GM12878 (cell line): ENCODE results near the gene PRKCE. TPM values are rescaled to one million over a fixed set of nuclear protein-coding genes. Genes with fewer than 3 reads are reported as not detected.

ENCODE experiments used
- ASH2L ChIP-seq: fragments of 300-600, 200-600 bp; sonication (generic); IDR thresholded peaks from 2 replicates; pipeline ENCODE4 v1.6.1; 2017; ENCODE audit warnings: low read depth, mild to moderate bottlenecking, borderline replicate concordance
- BHLHE40 ChIP-seq, 2 experiments: fragments of 450-650 bp in 1 of 2; IDR thresholded peaks; 2 replicates each; pipeline ENCODE4 v1.6.1; 2011 to 2017; ENCODE audit warnings: low read depth in 2 of 2, borderline replicate concordance in 1 of 2, improper control_type of control experiment in 1 of 2, low read length in 1 of 2, mild to moderate bottlenecking in 1 of 2
- CHD1 ChIP-seq: IDR thresholded peaks from 2 replicates; pipeline ENCODE4 v1.6.1; 2012; ENCODE audit warnings: low read depth, low read length, improper control_type of control experiment
- CREB1 ChIP-seq: IDR thresholded peaks from 2 replicates; pipeline ENCODE4 v1.6.1; 2012; ENCODE audit warnings: low read depth, mild to moderate bottlenecking, inconsistent platforms
- GABPA ChIP-seq: IDR thresholded peaks from 2 replicates; pipeline ENCODE4 v1.6.1; 2014; ENCODE audit warnings: antibody characterized with exemption, low read depth, mild to moderate bottlenecking, inconsistent platforms
- JUNB ChIP-seq: IDR thresholded peaks from 2 replicates; pipeline ENCODE4 v1.6.1; 2016; ENCODE audit warnings: antibody characterized with exemption, mild to moderate bottlenecking
- NFXL1 ChIP-seq: fragments of 450-650 bp; IDR thresholded peaks from 2 replicates; pipeline ENCODE4 v1.6.1; 2017; ENCODE audit warnings: antibody characterized with exemption, mild to moderate bottlenecking, borderline replicate concordance
- NRF1 ChIP-seq: conservative IDR thresholded peaks from 2 replicates; pipeline ENCODE4 v1.6.1; 2011; ENCODE audit warnings: mild to moderate bottlenecking, low read depth, low read length, improper control_type of control experiment
- POLR2AphosphoS2 ChIP-seq: IDR thresholded peaks from 2 replicates; pipeline ENCODE4 v1.6.1; 2011; ENCODE audit warnings: low read depth, mild to moderate bottlenecking, low read length, improper control_type of control experiment, moderate library complexity
- POLR2AphosphoS5 ChIP-seq: IDR thresholded peaks from 2 replicates; pipeline ENCODE4 v1.6.1; 2011; ENCODE audit warnings: mild to moderate bottlenecking, low read length, inconsistent platforms
- POU2F2 ChIP-seq: IDR thresholded peaks from 3 replicates; pipeline ENCODE4 v1.6.1; 2011; ENCODE audit warnings: low read depth, mild to moderate bottlenecking, low read length, borderline replicate concordance
- SMARCA5 ChIP-seq: fragments of 450-650 bp; IDR thresholded peaks from 2 replicates; pipeline ENCODE4 v1.6.1; 2017; ENCODE audit warnings: mild to moderate bottlenecking
- SMC3 ChIP-seq: IDR thresholded peaks from 2 replicates; pipeline ENCODE4 v1.6.1; 2011; ENCODE audit warnings: low read length, improper control_type of control experiment, borderline replicate concordance
- SRF ChIP-seq, 2 experiments: IDR thresholded peaks; 2 replicates each; pipeline ENCODE4 v1.6.1; 2011; ENCODE audit warnings: low read depth in 2 of 2, low read length in 2 of 2, mild to moderate bottlenecking in 1 of 2, moderate library complexity in 1 of 2
- SUPT20H ChIP-seq: IDR thresholded peaks from 2 replicates; pipeline ENCODE4 v1.6.1; 2011; ENCODE audit warnings: low read depth, mild to moderate bottlenecking, low read length, moderate library complexity, borderline replicate concordance; ENCODE audit not compliant: control insufficient read depth
- TAF1 ChIP-seq: IDR thresholded peaks from 2 replicates; pipeline ENCODE4 v1.6.1; 2011; ENCODE audit warnings: mild to moderate bottlenecking, low read depth, low read length, borderline replicate concordance
- TCF12 ChIP-seq: IDR thresholded peaks from 2 replicates; pipeline ENCODE4 v1.6.1; 2011; ENCODE audit warnings: low read depth, mild to moderate bottlenecking, low read length
- WRNIP1 ChIP-seq: IDR thresholded peaks from 2 replicates; pipeline ENCODE4 v1.6.1; 2011; ENCODE audit warnings: low read depth, low read length, improper control_type of control experiment, borderline replicate concordance
- YY1 ChIP-seq: IDR thresholded peaks from 2 replicates; pipeline ENCODE4 v1.6.1; 2011; ENCODE audit warnings: low read depth, mild to moderate bottlenecking, low read length
- polyA plus RNA-seq, 11 experiments: library from polyadenylated mRNA; depleted of rRNA in 4 of 11; unstranded in 6 of 11; stranded (reverse) in 5 of 11; fragments of >200 nt; fragmentation: Nextera tagmentation in 4 of 11; fragmentation: Illumina TruSeq in 1 of 11; extraction: Ambion mirVana in 4 of 11; extraction: Trizol in 1 of 11; gene quantifications; 1 replicate in 1 of 11; 2 replicates in 10 of 11; pipeline versions ENCODE4 v1.2.1 to v1.2.3, GENCODE V29; 2011 to 2016; ENCODE audit warnings: inconsistent platforms in 2 of 11, missing spikeins in 2 of 11, low read depth in 1 of 11
- total RNA-seq, 4 experiments: library from RNA; depleted of rRNA in 3 of 4; stranded (reverse); fragments of >200 nt in 3 of 4; fragmentation: Illumina TruSeq in 1 of 4; extraction: Trizol in 1 of 4; gene quantifications; 2 replicates each; pipeline versions ENCODE4 v1.2.1 to v1.2.3, GENCODE V29; 2013 to 2021
- TF ChIP-seq, protein P1 (sequence below): fragments of 450-650 bp; IDR thresholded peaks from 2 replicates; pipeline ENCODE4 v1.6.1; 2016; ENCODE audit warnings: mild to moderate bottlenecking
- TF ChIP-seq, protein P2 (sequence below): fragments of 450-650 bp; IDR thresholded peaks from 2 replicates; pipeline ENCODE4 v1.6.1; 2018; ENCODE audit warnings: borderline replicate concordance, mild to moderate bottlenecking; ENCODE audit not compliant: partially characterized antibody
- TF ChIP-seq, protein P3 (sequence below): fragments of 450-650 bp; IDR thresholded peaks from 2 replicates; pipeline ENCODE4 v1.6.1; 2017; ENCODE audit warnings: low read depth, mild to moderate bottlenecking, moderate library complexity
- TF ChIP-seq, protein P4 (sequence below): fragments of 450-650 bp; conservative IDR thresholded peaks from 2 replicates; pipeline ENCODE4 v1.6.1; 2017; ENCODE audit warnings: mild to moderate bottlenecking, moderate library complexity

Gene PRKCE
- total and polyA plus RNA-seq, 10 of the 15 experiments (the other 5 are each of a cell fraction or from before 2014, with no cell fraction given) = 2.6 to 28.2 (median 11.3) TPM

DNA sequence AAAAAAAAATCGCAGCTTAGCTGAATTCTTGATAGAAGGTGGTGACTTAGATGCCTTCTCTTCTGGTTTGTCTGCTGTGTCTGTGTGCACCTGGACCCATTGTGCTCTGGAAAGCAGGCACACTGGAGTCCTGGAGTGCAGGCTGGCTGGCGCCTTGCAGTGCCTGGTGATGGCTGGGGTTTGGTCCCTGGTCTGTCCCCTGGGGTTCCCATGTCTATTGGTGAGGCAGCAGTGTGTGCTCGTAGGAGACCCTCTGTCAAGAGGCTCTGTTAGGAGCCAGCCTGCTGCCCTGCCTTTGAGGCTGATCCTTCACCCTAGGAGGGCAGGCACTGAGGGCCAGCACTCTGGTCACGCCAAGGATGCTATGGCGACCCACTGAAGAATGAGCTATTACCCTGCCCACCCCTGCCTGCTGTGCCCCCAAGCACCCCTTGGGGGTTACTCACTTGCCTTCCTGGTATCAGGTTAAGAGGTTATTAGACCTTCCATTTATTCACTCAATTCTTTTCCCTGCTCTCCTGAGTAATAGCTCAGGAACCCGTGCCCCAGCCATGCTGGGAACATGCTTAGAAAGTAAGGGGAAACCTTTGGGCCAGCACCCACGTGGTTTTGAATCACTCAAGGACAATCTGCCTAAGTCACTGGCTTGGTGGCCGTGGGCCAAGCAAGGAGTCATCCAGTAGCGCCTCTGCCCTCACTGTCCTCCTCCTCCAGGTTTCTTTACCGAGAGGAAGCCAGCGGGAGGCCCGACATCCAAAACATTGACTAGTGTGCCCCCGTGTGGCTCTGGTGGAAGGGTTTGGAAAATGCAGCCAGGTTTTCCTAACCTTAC lies 284.5 kb downstream of the PRKCE start (continued):
- TF ChIP-seq BHLHE40 (IDR thresholded peaks at IDR 0.05; ENCODE audit: borderline replicate concordance in 1 of 2, low read depth in 2 of 2, low read length in 1 of 2) (peak in 1 of 2 experiments; percentile 7; a peak in 1 of 4 replicates), SRF (IDR thresholded peaks at IDR 0.05; ENCODE audit: low read depth in 2 of 2, low read length in 2 of 2) (no peak), SMARCA5 (peak; percentile 25; the same call in 1 of the 2 replicates), YY1 (0 out of 2 replicates have a peak, but pooled peaks have one; percentile 69), TAF1 (no peak), POU2F2 (no peak), JUNB (no peak), SUPT20H (no peak), GABPA (no peak), NFXL1 (no peak), ASH2L (no peak), CREB1 (peak; percentile 27; the same call in 1 of the 2 replicates), SMC3 (peak; percentile 95), TCF12 (no peak), NRF1 (no peak), WRNIP1 (0 out of 2 replicates have a peak, but pooled peaks have one; percentile 76), CHD1 (no peak), POLR2AphosphoS2 (no peak), POLR2AphosphoS5 (no peak)
- TF ChIP-seq, protein P1, sequence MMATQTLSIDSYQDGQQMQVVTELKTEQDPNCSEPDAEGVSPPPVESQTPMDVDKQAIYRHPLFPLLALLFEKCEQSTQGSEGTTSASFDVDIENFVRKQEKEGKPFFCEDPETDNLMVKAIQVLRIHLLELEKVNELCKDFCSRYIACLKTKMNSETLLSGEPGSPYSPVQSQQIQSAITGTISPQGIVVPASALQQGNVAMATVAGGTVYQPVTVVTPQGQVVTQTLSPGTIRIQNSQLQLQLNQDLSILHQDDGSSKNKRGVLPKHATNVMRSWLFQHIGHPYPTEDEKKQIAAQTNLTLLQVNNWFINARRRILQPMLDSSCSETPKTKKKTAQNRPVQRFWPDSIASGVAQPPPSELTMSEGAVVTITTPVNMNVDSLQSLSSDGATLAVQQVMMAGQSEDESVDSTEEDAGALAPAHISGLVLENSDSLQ = no peak
- TF ChIP-seq, protein P2, sequence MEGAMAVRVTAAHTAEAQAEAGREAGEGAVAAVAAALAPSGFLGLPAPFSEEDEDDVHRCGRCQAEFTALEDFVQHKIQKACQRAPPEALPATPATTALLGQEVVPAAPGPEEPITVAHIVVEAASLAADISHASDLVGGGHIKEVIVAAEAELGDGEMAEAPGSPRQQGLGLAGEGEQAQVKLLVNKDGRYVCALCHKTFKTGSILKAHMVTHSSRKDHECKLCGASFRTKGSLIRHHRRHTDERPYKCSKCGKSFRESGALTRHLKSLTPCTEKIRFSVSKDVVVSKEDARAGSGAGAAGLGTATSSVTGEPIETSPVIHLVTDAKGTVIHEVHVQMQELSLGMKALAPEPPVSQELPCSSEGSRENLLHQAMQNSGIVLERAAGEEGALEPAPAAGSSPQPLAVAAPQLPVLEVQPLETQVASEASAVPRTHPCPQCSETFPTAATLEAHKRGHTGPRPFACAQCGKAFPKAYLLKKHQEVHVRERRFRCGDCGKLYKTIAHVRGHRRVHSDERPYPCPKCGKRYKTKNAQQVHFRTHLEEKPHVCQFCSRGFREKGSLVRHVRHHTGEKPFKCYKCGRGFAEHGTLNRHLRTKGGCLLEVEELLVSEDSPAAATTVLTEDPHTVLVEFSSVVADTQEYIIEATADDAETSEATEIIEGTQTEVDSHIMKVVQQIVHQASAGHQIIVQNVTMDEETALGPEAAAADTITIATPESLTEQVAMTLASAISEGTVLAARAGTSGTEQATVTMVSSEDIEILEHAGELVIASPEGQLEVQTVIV = no peak
- TF ChIP-seq, protein P3, sequence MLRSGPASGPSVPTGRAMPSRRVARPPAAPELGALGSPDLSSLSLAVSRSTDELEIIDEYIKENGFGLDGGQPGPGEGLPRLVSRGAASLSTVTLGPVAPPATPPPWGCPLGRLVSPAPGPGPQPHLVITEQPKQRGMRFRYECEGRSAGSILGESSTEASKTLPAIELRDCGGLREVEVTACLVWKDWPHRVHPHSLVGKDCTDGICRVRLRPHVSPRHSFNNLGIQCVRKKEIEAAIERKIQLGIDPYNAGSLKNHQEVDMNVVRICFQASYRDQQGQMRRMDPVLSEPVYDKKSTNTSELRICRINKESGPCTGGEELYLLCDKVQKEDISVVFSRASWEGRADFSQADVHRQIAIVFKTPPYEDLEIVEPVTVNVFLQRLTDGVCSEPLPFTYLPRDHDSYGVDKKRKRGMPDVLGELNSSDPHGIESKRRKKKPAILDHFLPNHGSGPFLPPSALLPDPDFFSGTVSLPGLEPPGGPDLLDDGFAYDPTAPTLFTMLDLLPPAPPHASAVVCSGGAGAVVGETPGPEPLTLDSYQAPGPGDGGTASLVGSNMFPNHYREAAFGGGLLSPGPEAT = peak; percentile 46
- TF ChIP-seq, protein P4, sequence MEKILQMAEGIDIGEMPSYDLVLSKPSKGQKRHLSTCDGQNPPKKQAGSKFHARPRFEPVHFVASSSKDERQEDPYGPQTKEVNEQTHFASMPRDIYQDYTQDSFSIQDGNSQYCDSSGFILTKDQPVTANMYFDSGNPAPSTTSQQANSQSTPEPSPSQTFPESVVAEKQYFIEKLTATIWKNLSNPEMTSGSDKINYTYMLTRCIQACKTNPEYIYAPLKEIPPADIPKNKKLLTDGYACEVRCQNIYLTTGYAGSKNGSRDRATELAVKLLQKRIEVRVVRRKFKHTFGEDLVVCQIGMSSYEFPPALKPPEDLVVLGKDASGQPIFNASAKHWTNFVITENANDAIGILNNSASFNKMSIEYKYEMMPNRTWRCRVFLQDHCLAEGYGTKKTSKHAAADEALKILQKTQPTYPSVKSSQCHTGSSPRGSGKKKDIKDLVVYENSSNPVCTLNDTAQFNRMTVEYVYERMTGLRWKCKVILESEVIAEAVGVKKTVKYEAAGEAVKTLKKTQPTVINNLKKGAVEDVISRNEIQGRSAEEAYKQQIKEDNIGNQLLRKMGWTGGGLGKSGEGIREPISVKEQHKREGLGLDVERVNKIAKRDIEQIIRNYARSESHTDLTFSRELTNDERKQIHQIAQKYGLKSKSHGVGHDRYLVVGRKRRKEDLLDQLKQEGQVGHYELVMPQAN = no peak
